Endothelial cell of umbilical vein (primary cell): ENCODE data around the gene ARMH4. TPM values are rescaled to one million over a fixed set of nuclear protein-coding genes. Genes with fewer than 3 reads are reported as not detected.

Experiments used
- BruUV-seq: library from RNA; stranded (reverse); fragments of 400-500 nt; replicated peaks from 2 replicates; lab custom pipeline; 2021; lab: Mats Ljungman, UMichigan
- CTCF ChIA-PET: fragments of 300-600, 350-600 bp; sonication (Branson Sonifier 250); formaldehyde crosslinking; loops from one replicate; lab custom pipeline; 2021; ENCODE audit warnings: antibody characterized with exemption, inconsistent platforms; lab: Charles Lee
- POLR2A ChIA-PET: fragments of 300-600, 350-600 bp; sonication (Branson Sonifier 250); formaldehyde crosslinking; loops from one replicate; lab custom pipeline; 2021; ENCODE audit warnings: antibody characterized with exemption, inconsistent platforms; lab: Charles Lee
- DNase-seq: peaks from one replicate; pipeline ENCODE4 v3.0.0-alpha.2; 2011; ENCODE audit warnings: low read depth, low spot score
- FAIRE-seq: peaks from 2 replicates; lab custom pipeline; 2011; peaks lifted over from hg19 to GRCh38; lab: Jason Lieb, UNC
- H2AFZ ChIP-seq: 2 replicates; pipeline ENCODE4 v1.6.0; 2012; ENCODE audit warnings: low read depth, low read length, control low read depth, inconsistent platforms
- H3K27ac ChIP-seq: 2 replicates; pipeline ENCODE4 v1.5.1; 2011; ENCODE audit warnings: low read depth, mild to moderate bottlenecking, control low read depth, low read length, moderate library complexity; ENCODE audit not compliant: insufficient read depth
- H3K27me3 ChIP-seq, 2 experiments: 2 replicates each; pipeline versions ENCODE4 v1.6.0 to v1.6.1; 2011; ENCODE audit warnings: low read length in 2 of 2, mixed read lengths in 1 of 2; ENCODE audit not compliant: control insufficient read depth in 2 of 2, insufficient read depth in 2 of 2
- H3K36me3 ChIP-seq, 2 experiments: 2 replicates in 1 of 2; 3 replicates in 1 of 2; pipeline ENCODE4 v1.5.1; 2011; ENCODE audit warnings: low read length in 2 of 2, mild to moderate bottlenecking in 1 of 2, moderate library complexity in 1 of 2; ENCODE audit not compliant: control insufficient read depth in 2 of 2, insufficient read depth in 2 of 2; ENCODE audit errors: extremely low read depth in 1 of 2
- H3K4me1 ChIP-seq: 3 replicates; pipeline ENCODE4 v1.5.1; 2011; ENCODE audit warnings: mild to moderate bottlenecking, low read length; ENCODE audit not compliant: control insufficient read depth, insufficient read depth; ENCODE audit errors: extremely low read depth
- H3K4me2 ChIP-seq: 2 replicates; pipeline ENCODE4 v1.6.1; 2011; ENCODE audit warnings: low read length, control low read depth, mixed read lengths; ENCODE audit not compliant: insufficient read depth
- H3K4me3 ChIP-seq, 3 experiments: fragments of 200-600 bp in 1 of 3; sonication (generic), shearing (Covaris generic) in 1 of 3; replicated peaks in 1 of 3; 2 replicates each; pipeline ENCODE4 v1.5.1; 2011 to 2016; ENCODE audit warnings: control low read depth in 3 of 3, low read length in 3 of 3, mild to moderate bottlenecking in 2 of 3, inconsistent platforms in 1 of 3, low read depth in 1 of 3, moderate library complexity in 1 of 3; ENCODE audit not compliant: insufficient read depth in 1 of 3
- H3K79me2 ChIP-seq: 2 replicates; pipeline ENCODE4 v1.6.0; 2012; ENCODE audit warnings: low read length, inconsistent platforms; ENCODE audit not compliant: control insufficient read depth, insufficient read depth
- H3K9ac ChIP-seq: replicated peaks from 2 replicates; pipeline ENCODE3; 2011; ENCODE audit warnings: low read length, control low read depth; ENCODE audit not compliant: insufficient read depth; ENCODE audit errors: extremely low read depth
- H3K9me1 ChIP-seq: replicated peaks from 3 replicates; pipeline ENCODE4 v1.6.0; 2011; ENCODE audit warnings: mild to moderate bottlenecking, low read length; ENCODE audit not compliant: control insufficient read depth, insufficient read depth; ENCODE audit errors: extremely low read depth
- H3K9me3 ChIP-seq: replicated peaks from 2 replicates; pipeline ENCODE4 v1.5.1; 2012; ENCODE audit warnings: low read length, inconsistent platforms; ENCODE audit not compliant: control insufficient read depth, insufficient read depth
- H4K20me1 ChIP-seq: replicated peaks from 2 replicates; pipeline ENCODE3; 2011; ENCODE audit warnings: mild to moderate bottlenecking, low read length; ENCODE audit not compliant: control insufficient read depth, insufficient read depth; ENCODE audit errors: extremely low read depth
- EZH2 ChIP-seq: IDR thresholded peaks from 2 replicates; pipeline ENCODE4 v1.6.1; 2012; ENCODE audit warnings: borderline replicate concordance, low read depth, mild to moderate bottlenecking, moderate library complexity, low read length, inconsistent platforms; ENCODE audit not compliant: severe bottlenecking
- FOS ChIP-seq: IDR thresholded peaks from 2 replicates; pipeline ENCODE4 v1.6.1; 2011; ENCODE audit warnings: mild to moderate bottlenecking, low read length, moderate library complexity, borderline replicate concordance; ENCODE audit not compliant: insufficient read depth
- GATA2 ChIP-seq: IDR thresholded peaks from 2 replicates; pipeline ENCODE4 v1.7.0; 2011; ENCODE audit warnings: low read depth, mild to moderate bottlenecking, moderate library complexity, mixed read lengths, low read length; ENCODE audit not compliant: insufficient read length, insufficient read depth
- JUN ChIP-seq: IDR thresholded peaks from 2 replicates; pipeline ENCODE4 v1.6.1; 2011; ENCODE audit warnings: borderline replicate concordance, low read depth; ENCODE audit not compliant: insufficient read length, insufficient read depth
- MAX ChIP-seq: IDR thresholded peaks from 2 replicates; pipeline ENCODE4 v1.6.1; 2011; ENCODE audit not compliant: insufficient read depth, insufficient read length
- MYC ChIP-seq: IDR thresholded peaks from one replicate; pipeline ENCODE4 v1.6.1; 2011; ENCODE audit warnings: mild to moderate bottlenecking, low read depth, low read length
- POLR2A ChIP-seq: IDR thresholded peaks from 2 replicates; pipeline ENCODE4 v1.6.1; 2012; ENCODE audit warnings: low read depth, mild to moderate bottlenecking, control low read depth, low read length
- POLR2AphosphoS5 ChIP-seq: IDR thresholded peaks from 2 replicates; pipeline ENCODE4 v1.6.1; 2012; ENCODE audit warnings: low read depth, mild to moderate bottlenecking, control low read depth, low read length, moderate library complexity; ENCODE audit not compliant: insufficient read depth
- dilution Hi-C: fragments of 300-500 bp; cut with MboI; formaldehyde crosslinking; loops from one replicate; pipeline ENCODE4 v1.15.0; 2019; ENCODE audit warnings: low sequenced_read_pairs; ENCODE audit not compliant: extremely low pct_ligation_motif_present
- intact Hi-C: fragments of 100-400 bp; cut with micrococcal nuclease; formaldehyde crosslinking; loops from one replicate; pipeline ENCODE4 v1.10.0; 2022
- polyA plus RNA-seq, 4 experiments: library from polyadenylated mRNA; depleted of rRNA in 3 of 4; stranded (reverse) in 3 of 4; unstranded in 1 of 4; fragments of >200 nt; gene quantifications; 2 replicates each; pipeline versions ENCODE4 v1.2.1 to v1.2.3, GENCODE V29; 2011 to 2012; ENCODE audit warnings: missing spikeins in 1 of 4
- total RNA-seq: library from RNA; stranded (reverse); gene quantifications from 2 replicates; pipeline ENCODE4 v1.2.3, GENCODE V29; 2021
- TF ChIP-seq, protein P1 (sequence below), 2 donors: IDR thresholded peaks; 1 replicate in 1 of 2; 2 replicates in 1 of 2; pipeline ENCODE4 v1.5.1; 2011; ENCODE audit warnings: low read length in 2 of 2, mild to moderate bottlenecking in 2 of 2, moderate library complexity in 2 of 2, control low read depth in 1 of 2, inconsistent platforms in 1 of 2, low read depth in 1 of 2; ENCODE audit not compliant: insufficient read depth in 1 of 2; ENCODE audit errors: extremely low read depth in 1 of 2

Gene ARMH4
- total and polyA plus RNA-seq, 2 donors (not counting 3 experiments of a cell fraction or from before 2014, with no cell fraction given), result 1.1 to 3.0 TPM

- no peak overlapping the region for H2AFZ ChIP-seq
- no peaks in the 10 kb centered on the region for H3K9me3 ChIP-seq
- no peaks in the 10 kb centered on the region for H3K36me3 ChIP-seq
- BruUV-seq, result no TSS peak
- no peaks in the 10 kb centered on the region for H4K20me1 ChIP-seq
- H3K79me2 ChIP-seq, result no peaks in the 10 kb centered on the region
- no peak overlapping the region for H3K4me3 ChIP-seq
- intact Hi-C loops (no loop called here), dilution Hi-C loops (no loop called here)
- H3K27ac ChIP-seq, result no peak overlapping the region
- H3K27me3 ChIP-seq, result peaks cover 8 to 23% of the 10 kb centered on the region in 2 experiments
- no peaks in the 10 kb centered on the region for H3K9me1 ChIP-seq
- no peak overlapping the region for H3K4me2 ChIP-seq
- DNase-seq (no peak), FAIRE-seq (no peak)
- peaks cover 3% of the 10 kb centered on the region for H3K4me1 ChIP-seq
- TF ChIP-seq GATA2 (no peak), JUN (no peak), POLR2AphosphoS5 (no peak), MAX (no peak), MYC (no peak), EZH2 (no peak), FOS (no peak), POLR2A (no peak)
- TF ChIP-seq, protein P1, sequence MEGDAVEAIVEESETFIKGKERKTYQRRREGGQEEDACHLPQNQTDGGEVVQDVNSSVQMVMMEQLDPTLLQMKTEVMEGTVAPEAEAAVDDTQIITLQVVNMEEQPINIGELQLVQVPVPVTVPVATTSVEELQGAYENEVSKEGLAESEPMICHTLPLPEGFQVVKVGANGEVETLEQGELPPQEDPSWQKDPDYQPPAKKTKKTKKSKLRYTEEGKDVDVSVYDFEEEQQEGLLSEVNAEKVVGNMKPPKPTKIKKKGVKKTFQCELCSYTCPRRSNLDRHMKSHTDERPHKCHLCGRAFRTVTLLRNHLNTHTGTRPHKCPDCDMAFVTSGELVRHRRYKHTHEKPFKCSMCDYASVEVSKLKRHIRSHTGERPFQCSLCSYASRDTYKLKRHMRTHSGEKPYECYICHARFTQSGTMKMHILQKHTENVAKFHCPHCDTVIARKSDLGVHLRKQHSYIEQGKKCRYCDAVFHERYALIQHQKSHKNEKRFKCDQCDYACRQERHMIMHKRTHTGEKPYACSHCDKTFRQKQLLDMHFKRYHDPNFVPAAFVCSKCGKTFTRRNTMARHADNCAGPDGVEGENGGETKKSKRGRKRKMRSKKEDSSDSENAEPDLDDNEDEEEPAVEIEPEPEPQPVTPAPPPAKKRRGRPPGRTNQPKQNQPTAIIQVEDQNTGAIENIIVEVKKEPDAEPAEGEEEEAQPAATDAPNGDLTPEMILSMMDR (IDR thresholded peaks at IDR 0.05; ENCODE audit: extremely low read depth in 1 of 2, insufficient read depth in 1 of 2, low read depth in 1 of 2, low read length in 2 of 2), result no peak
- ChIA-PET CTCF (interaction anchor here (1.0 kb wide), 1 partner anchor 20 kb away, joined by 3 read pairs; no protein-coding TSS in a partner anchor), POLR2A (no interaction called here)
- H3K9ac ChIP-seq, result no peak overlapping the region
Observed at GRCh38 chr14:58189176-58189575, 37.2 kb upstream of the ARMH4 start.
